Muscle layer of duodenum (tissue), 2 donors: ENCODE results near the gene TTBK2.
"Not testable (repeated sequence)": the region's sequence is repeated elsewhere in the genome, so short reads cannot be mapped to it uniquely, and the experiment has no call there.

Source experiments
- H3K27ac ChIP-seq: one replicate; pipeline ENCODE4 v1.7.0; 2013; ENCODE audit warnings: mild to moderate bottlenecking, low read length
- H3K27me3 ChIP-seq: one replicate; pipeline ENCODE4 v1.7.0; 2013; ENCODE audit warnings: low read depth, mild to moderate bottlenecking, control low read depth, low read length
- H3K36me3 ChIP-seq, 2 donors: one replicate each; pipeline ENCODE4 v1.7.0; 2013; ENCODE audit warnings: low read length in 2 of 2, control low read depth in 1 of 2, mild to moderate bottlenecking in 1 of 2; ENCODE audit not compliant: insufficient read depth in 2 of 2, control insufficient read depth in 1 of 2
- H3K4me1 ChIP-seq, 2 donors: one replicate each; pipeline ENCODE4 v1.7.0; 2013; ENCODE audit warnings: low read length in 2 of 2, mild to moderate bottlenecking in 2 of 2, control low read depth in 1 of 2, moderate library complexity in 1 of 2; ENCODE audit not compliant: insufficient read depth in 2 of 2, control insufficient read depth in 1 of 2
- H3K4me3 ChIP-seq, 2 donors: one replicate each; pipeline ENCODE4 v1.7.0; 2013; ENCODE audit warnings: low read length in 2 of 2, low read depth in 1 of 2, mild to moderate bottlenecking in 1 of 2
- H3K9me3 ChIP-seq, 2 donors: one replicate each; pipeline ENCODE4 v1.7.0; 2013; ENCODE audit warnings: low read length in 2 of 2, control low read depth in 1 of 2, mild to moderate bottlenecking in 1 of 2; ENCODE audit not compliant: control insufficient read depth in 1 of 2
- donor health status: healthy.

Gene TTBK2

GRCh38 chr15:42903388-42904324, 16.9 kb downstream of the TTBK2 start:
- Histone ChIP-seq H3K27me3 (no peaks in the 10 kb centered on the region), H3K36me3 (no peaks in the 10 kb centered on the region), H3K9me3 (no peaks in the 10 kb centered on the region), H3K4me1 (peaks cover 0 to 11% of the 10 kb centered on the region in 2 donors), H3K4me3 (no peak overlapping the region), H3K27ac (no peak overlapping the region)

- H3K9me3 ChIP-seq, H3K4me1 ChIP-seq, H3K27me3 ChIP-seq, H3K27ac ChIP-seq, H3K4me3 ChIP-seq, H3K36me3 ChIP-seq: not testable (repeated sequence)
These were observed 26.7 kb downstream of the TTBK2 start for GRCh38 chr15:42893911-42894310.

GRCh38 chr15:42891569-42891968, 29.0 kb downstream of the TTBK2 start:
- H3K4me1 ChIP-seq = no peaks in the 10 kb centered on the region
- H3K36me3 ChIP-seq = no peaks in the 10 kb centered on the region
- H3K9me3 ChIP-seq = peaks cover 0 to 4% of the 10 kb centered on the region in 2 donors
- no peaks in the 10 kb centered on the region for H3K27me3 ChIP-seq
- H3K27ac ChIP-seq = no peak overlapping the region
- H3K4me3 ChIP-seq = no peak overlapping the region

- H3K9me3 ChIP-seq = peaks cover 0 to 4% of the 10 kb centered on the region in 2 donors
- H3K27ac ChIP-seq = no peak overlapping the region
- no peaks in the 10 kb centered on the region for H3K36me3 ChIP-seq
- no peak overlapping the region for H3K4me3 ChIP-seq
- no peaks in the 10 kb centered on the region for H3K27me3 ChIP-seq
- no peaks in the 10 kb centered on the region for H3K4me1 ChIP-seq
These were observed 30.2 kb downstream of the TTBK2 start for GRCh38 chr15:42890161-42890913.

GRCh38 chr15:42887384-42887783, 33.2 kb downstream of the TTBK2 start:
- H3K27ac ChIP-seq, H3K4me1 ChIP-seq, H3K27me3 ChIP-seq, H3K4me3 ChIP-seq, H3K36me3 ChIP-seq, H3K9me3 ChIP-seq: not testable (repeated sequence)

GRCh38 chr15:42880121-42880520, 40.5 kb downstream of the TTBK2 start:
- H3K4me1 ChIP-seq = no peaks in the 10 kb centered on the region
- no peak overlapping the region for H3K4me3 ChIP-seq
- no peak overlapping the region for H3K27ac ChIP-seq
- no peaks in the 10 kb centered on the region for H3K9me3 ChIP-seq
- H3K36me3 ChIP-seq = peaks cover 0 to 3% of the 10 kb centered on the region in 2 donors
- no peaks in the 10 kb centered on the region for H3K27me3 ChIP-seq

- no peaks in the 10 kb centered on the region for H3K9me3 ChIP-seq
- no peaks in the 10 kb centered on the region for H3K4me1 ChIP-seq
- H3K36me3 ChIP-seq = peaks cover 0 to 4% of the 10 kb centered on the region in 2 donors
- no peaks in the 10 kb centered on the region for H3K27me3 ChIP-seq
- no peak overlapping the region for H3K27ac ChIP-seq
- no peak overlapping the region for H3K4me3 ChIP-seq
These were observed 41.1 kb downstream of the TTBK2 start for GRCh38 chr15:42879443-42879842.

GRCh38 chr15:42876224-42876623, 44.4 kb downstream of the TTBK2 start:
- Histone ChIP-seq H3K4me1 (no peaks in the 10 kb centered on the region), H3K36me3 (peaks cover 2 to 4% of the 10 kb centered on the region in 2 donors), H3K27me3 (no peaks in the 10 kb centered on the region), H3K27ac (no peak overlapping the region), H3K4me3 (no peak overlapping the region), H3K9me3 (no peaks in the 10 kb centered on the region)

GRCh38 chr15:42868683-42869082, 51.9 kb downstream of the TTBK2 start:
- Histone ChIP-seq H3K4me1 (no peaks in the 10 kb centered on the region), H3K4me3 (no peak overlapping the region), H3K9me3 (no peaks in the 10 kb centered on the region), H3K36me3 (peaks cover 0 to 3% of the 10 kb centered on the region in 2 donors), H3K27me3 (no peaks in the 10 kb centered on the region), H3K27ac (no peak overlapping the region)

GRCh38 chr15:42863572-42864239, 56.9 kb downstream of the TTBK2 start:
- H3K36me3 ChIP-seq = no peaks in the 10 kb centered on the region
- H3K27ac ChIP-seq = no peak overlapping the region
- H3K27me3 ChIP-seq = no peaks in the 10 kb centered on the region
- H3K4me1 ChIP-seq = peaks cover 0 to 5% of the 10 kb centered on the region in 2 donors
- no peaks in the 10 kb centered on the region for H3K9me3 ChIP-seq
- H3K4me3 ChIP-seq = no peak overlapping the region
